ENCODE data around the gene TCEA3.

Gene TCEA3

GRCh38 chr1:23442751-23443150, 18.2 kb upstream of the TCEA3 start:
- POLR2A ChIA-PET = no interaction called here
- CTCF ChIA-PET = no interaction called here
- no peak for DNase-seq (ENCODE audit: extremely low spot score)

GRCh38 chr1:23441446-23442148, 17.0 kb upstream of the TCEA3 start:
- TF ChIP-seq FOXK2 (IDR thresholded peaks at IDR 0.05) (no peak), FOXM1 (IDR thresholded peaks at IDR 0.05; ENCODE audit: borderline replicate concordance) (no peak), HDGF (IDR thresholded peaks at IDR 0.05; ENCODE audit: borderline replicate concordance) (no peak), BHLHE40 (IDR thresholded peaks at IDR 0.05; ENCODE audit: borderline replicate concordance) (no peak), TARDBP (IDR thresholded peaks at IDR 0.05) (no peak), ZNF384 (IDR thresholded peaks at IDR 0.05) (no peak), NFRKB (IDR thresholded peaks at IDR 0.05) (no peak), PKNOX1 (IDR thresholded peaks at IDR 0.05) (no peak), L3MBTL2 (conservative IDR thresholded peaks at IDR 0.05) (no peak), SP1 (IDR thresholded peaks at IDR 0.05) (no peak)
- ChIA-PET POLR2A (interaction anchor here (1.2 to 1.3 kb wide), 2 partner anchors 89 to 97 kb away, joined by 4 read pairs; partner anchors contain the start of genes E2F2 and HNRNPR), CTCF (no interaction called here)
- no peak for DNase-seq (ENCODE audit: extremely low spot score)

More at GRCh38 chr1:23442751-23443150, 18.2 kb upstream of the TCEA3 start:
- TF ChIP-seq L3MBTL2 (conservative IDR thresholded peaks at IDR 0.05) (no peak), TARDBP (IDR thresholded peaks at IDR 0.05) (no peak), LEF1 (IDR thresholded peaks at IDR 0.05; ENCODE audit: borderline replicate concordance) (no peak), ELF4 (IDR thresholded peaks at IDR 0.05) (no peak), FOXK2 (IDR thresholded peaks at IDR 0.05) (no peak), SP1 (IDR thresholded peaks at IDR 0.05) (no peak), FOXM1 (IDR thresholded peaks at IDR 0.05; ENCODE audit: borderline replicate concordance) (no peak), ZNF384 (IDR thresholded peaks at IDR 0.05) (no peak), NFRKB (IDR thresholded peaks at IDR 0.05) (no peak), FOXA1 (IDR thresholded peaks at IDR 0.05) (no peak), PKNOX1 (IDR thresholded peaks at IDR 0.05) (no peak), ARNT (IDR thresholded peaks at IDR 0.05) (no peak), SUZ12 (IDR thresholded peaks at IDR 0.05) (no peak), BHLHE40 (IDR thresholded peaks at IDR 0.05; ENCODE audit: borderline replicate concordance) (no peak), HDGF (IDR thresholded peaks at IDR 0.05; ENCODE audit: borderline replicate concordance) (no peak), CTBP1 (IDR thresholded peaks at IDR 0.05; ENCODE audit: borderline replicate concordance) (no peak)

DNA sequence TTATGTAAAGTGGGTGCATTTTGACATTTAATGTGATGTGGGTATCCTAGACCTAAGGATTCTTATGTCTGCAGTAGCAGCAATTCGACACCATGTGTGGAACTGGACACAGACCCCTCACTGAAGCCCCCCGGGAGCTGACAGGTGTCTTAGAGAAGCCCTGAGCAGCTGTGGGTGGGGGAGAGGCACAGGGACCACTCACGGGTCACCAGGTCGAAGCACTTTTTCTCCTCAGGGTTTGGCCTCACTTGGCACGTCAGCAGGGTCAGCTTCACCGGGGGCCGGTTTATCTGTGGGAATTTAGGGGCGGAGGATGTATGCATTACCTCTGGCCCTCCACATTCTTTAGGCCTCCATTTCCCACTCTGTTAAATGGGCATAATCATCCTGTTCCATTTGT, 14.0 kb upstream of the TCEA3 start:
- no peak for DNase-seq (ENCODE audit: extremely low spot score)
- TF ChIP-seq HDGF (IDR thresholded peaks at IDR 0.05; ENCODE audit: borderline replicate concordance) (no peak), SP1 (IDR thresholded peaks at IDR 0.05) (no peak), TARDBP (IDR thresholded peaks at IDR 0.05) (no peak), ZNF384 (IDR thresholded peaks at IDR 0.05) (no peak), FOXA1 (IDR thresholded peaks at IDR 0.05) (no peak), L3MBTL2 (conservative IDR thresholded peaks at IDR 0.05) (no peak), LEF1 (IDR thresholded peaks at IDR 0.05; ENCODE audit: borderline replicate concordance) (no peak), FOXK2 (IDR thresholded peaks at IDR 0.05) (no peak), BHLHE40 (IDR thresholded peaks at IDR 0.05; ENCODE audit: borderline replicate concordance) (no peak), SUZ12 (IDR thresholded peaks at IDR 0.05) (no peak), PKNOX1 (IDR thresholded peaks at IDR 0.05) (no peak), FOXM1 (IDR thresholded peaks at IDR 0.05; ENCODE audit: borderline replicate concordance) (no peak), ARNT (IDR thresholded peaks at IDR 0.05) (no peak)
- CTCF ChIA-PET = no interaction called here
- POLR2A ChIA-PET = no interaction called here

- POLR2A ChIA-PET = no interaction called here
- DNase-seq (ENCODE audit: extremely low spot score) = no peak
- TF ChIP-seq FOXM1 (IDR thresholded peaks at IDR 0.05; ENCODE audit: borderline replicate concordance) = no peak
- no peak for TF ChIP-seq ZNF384 (IDR thresholded peaks at IDR 0.05)
- no peak for TF ChIP-seq TARDBP (IDR thresholded peaks at IDR 0.05)
- TF ChIP-seq CTBP1 (IDR thresholded peaks at IDR 0.05; ENCODE audit: borderline replicate concordance) = no peak
- no peak for TF ChIP-seq SP1 (IDR thresholded peaks at IDR 0.05)
- no peak for TF ChIP-seq BHLHE40 (IDR thresholded peaks at IDR 0.05; ENCODE audit: borderline replicate concordance)
- TF ChIP-seq ARNT (IDR thresholded peaks at IDR 0.05) = no peak
- TF ChIP-seq ELF4 (IDR thresholded peaks at IDR 0.05) = no peak
- TF ChIP-seq HDGF (IDR thresholded peaks at IDR 0.05; ENCODE audit: borderline replicate concordance) = no peak
- no peak for TF ChIP-seq FOXK2 (IDR thresholded peaks at IDR 0.05)
- no peak for TF ChIP-seq NFRKB (IDR thresholded peaks at IDR 0.05)
- CTCF ChIA-PET = no interaction called here
These were observed 12.8 kb upstream of the TCEA3 start for GRCh38 chr1:23437355-23437664.

GRCh38 chr1:23436520-23437354, 12.2 kb upstream of the TCEA3 start:
- CTCF ChIA-PET = no interaction called here
- TF ChIP-seq NFRKB (IDR thresholded peaks at IDR 0.05) (no peak), CTBP1 (IDR thresholded peaks at IDR 0.05; ENCODE audit: borderline replicate concordance) (no peak), PKNOX1 (IDR thresholded peaks at IDR 0.05) (no peak), L3MBTL2 (conservative IDR thresholded peaks at IDR 0.05) (no peak), FOXK2 (IDR thresholded peaks at IDR 0.05) (no peak), SP1 (IDR thresholded peaks at IDR 0.05) (no peak), ARNT (IDR thresholded peaks at IDR 0.05) (no peak), ZNF384 (IDR thresholded peaks at IDR 0.05) (no peak), SUZ12 (IDR thresholded peaks at IDR 0.05) (no peak), ELF4 (IDR thresholded peaks at IDR 0.05) (no peak), LEF1 (IDR thresholded peaks at IDR 0.05; ENCODE audit: borderline replicate concordance) (no peak), BHLHE40 (IDR thresholded peaks at IDR 0.05; ENCODE audit: borderline replicate concordance) (no peak)
- POLR2A ChIA-PET = no interaction called here
- DNase-seq (ENCODE audit: extremely low spot score) = peak; percentile 52
